ENCODE data around the gene UTP15.

UTP15 gene, protein sequence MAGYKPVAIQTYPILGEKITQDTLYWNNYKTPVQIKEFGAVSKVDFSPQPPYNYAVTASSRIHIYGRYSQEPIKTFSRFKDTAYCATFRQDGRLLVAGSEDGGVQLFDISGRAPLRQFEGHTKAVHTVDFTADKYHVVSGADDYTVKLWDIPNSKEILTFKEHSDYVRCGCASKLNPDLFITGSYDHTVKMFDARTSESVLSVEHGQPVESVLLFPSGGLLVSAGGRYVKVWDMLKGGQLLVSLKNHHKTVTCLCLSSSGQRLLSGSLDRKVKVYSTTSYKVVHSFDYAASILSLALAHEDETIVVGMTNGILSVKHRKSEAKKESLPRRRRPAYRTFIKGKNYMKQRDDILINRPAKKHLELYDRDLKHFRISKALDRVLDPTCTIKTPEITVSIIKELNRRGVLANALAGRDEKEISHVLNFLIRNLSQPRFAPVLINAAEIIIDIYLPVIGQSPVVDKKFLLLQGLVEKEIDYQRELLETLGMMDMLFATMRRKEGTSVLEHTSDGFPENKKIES

GRCh38 chr5:73565139-73565968 is at the start of gene UTP15, which contains the start of gene ANKRA2:
UTP15 (plus strand) TSS chr5:73565743; CDS start chr5:73567345, 1,602 bp downstream.
ANKRA2 (minus strand) TSS chr5:73565639; CDS start chr5:73562881, 2,758 bp downstream.
- DNase-seq (ENCODE audit: low spot score): peak; percentile 91

- DNase-seq (ENCODE audit: low spot score): peak; percentile 83
These were observed 45.8 kb upstream of the UTP15 start for GRCh38 chr5:73519531-73520283.

GRCh38 chr5:73522989-73523388 is 42.6 kb upstream of the UTP15 start:
- DNase-seq (ENCODE audit: low spot score): no peak

DNA sequence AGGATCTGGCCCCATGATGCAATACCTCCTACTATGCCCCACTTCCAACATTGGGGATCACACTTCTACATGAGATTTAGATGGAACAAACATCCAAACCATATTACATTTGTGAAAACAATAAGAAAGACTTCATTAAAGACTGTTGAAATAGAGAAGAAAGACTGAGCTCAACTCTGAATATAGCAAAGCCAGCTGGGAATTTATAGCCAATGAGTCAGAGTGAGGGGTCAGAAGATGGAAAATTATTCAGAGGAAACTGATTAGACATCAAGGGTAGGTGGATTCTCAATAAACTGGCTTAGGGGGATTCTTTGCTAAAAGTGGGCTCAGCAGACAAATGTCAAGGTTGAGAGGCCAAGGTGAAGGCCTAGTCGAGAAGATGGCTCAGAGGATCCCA is 41.7 kb upstream of the UTP15 start:
- DNase-seq (ENCODE audit: low spot score): no peak

DNA sequence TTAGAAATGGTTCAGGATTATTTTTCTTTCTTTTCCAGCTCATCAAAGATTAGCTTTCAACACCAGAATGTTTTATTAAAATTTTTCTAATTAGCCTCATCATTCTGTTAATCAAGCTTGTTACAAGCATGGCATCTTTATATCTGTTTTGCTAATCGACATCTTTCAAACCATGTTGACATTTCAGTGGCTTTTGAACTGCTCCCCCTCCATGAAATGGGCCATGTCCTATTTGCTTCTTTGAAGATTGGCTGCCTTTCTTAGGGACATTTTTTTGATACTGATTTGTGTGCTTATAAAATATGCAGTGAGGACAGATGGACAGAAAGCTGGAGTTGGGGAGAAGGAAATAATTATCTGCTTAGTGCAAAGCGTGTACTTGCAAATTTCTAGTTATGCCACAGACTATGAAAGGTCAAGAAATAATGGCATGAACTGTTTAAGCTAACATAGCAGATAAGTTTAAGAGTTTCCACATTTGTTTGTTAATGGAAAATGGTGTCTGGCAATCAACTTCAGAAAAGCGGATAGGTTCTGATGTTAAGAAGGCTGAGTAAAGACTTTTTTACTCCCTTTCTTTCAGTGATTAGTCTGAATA is 39.8 kb upstream of the UTP15 start:
- DNase-seq (ENCODE audit: low spot score): no peak

DNA sequence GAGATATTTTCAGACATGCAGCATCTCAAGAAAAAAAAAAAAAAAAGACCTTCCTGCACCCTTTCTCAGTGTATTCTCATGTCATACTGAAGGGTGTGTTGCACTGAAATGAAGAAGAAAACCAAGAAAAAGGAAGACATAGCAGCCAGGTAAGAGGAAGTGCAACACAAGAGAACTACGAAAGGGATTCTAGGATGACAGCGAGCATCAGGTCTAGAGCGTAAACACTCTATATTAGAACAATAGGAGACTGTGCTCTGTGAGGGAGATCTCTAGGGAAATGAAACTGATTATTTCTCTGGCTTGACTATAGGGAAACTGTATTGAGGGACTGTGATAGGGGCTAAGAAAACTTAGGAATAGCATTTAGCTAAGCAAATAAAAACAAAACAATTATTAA is 37.3 kb upstream of the UTP15 start:
- no peak for DNase-seq (ENCODE audit: low spot score)

GRCh38 chr5:73529081-73529480 is 36.5 kb upstream of the UTP15 start:
- no peak for DNase-seq (ENCODE audit: low spot score)

GRCh38 chr5:73531356-73531755 is 34.2 kb upstream of the UTP15 start:
- no peak for DNase-seq (ENCODE audit: low spot score)

DNA sequence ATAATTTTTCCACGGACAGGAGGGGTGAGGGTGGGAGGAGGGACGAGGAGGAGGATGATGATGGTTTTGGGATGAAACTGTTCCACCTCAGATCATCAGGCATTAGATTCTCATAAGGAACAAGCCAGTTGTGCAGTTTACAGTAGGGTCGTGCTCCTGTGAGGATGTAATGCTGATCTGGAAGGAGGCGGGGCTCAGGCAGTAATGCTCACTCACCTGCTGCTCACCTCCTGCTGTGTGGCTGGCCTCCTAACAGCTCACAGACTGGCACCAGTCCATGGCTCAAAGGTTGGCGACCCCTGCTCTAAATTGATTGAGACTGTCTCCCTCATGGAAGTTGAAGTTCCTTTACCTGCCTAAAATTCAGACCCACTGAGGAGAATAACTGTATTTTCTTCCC is 33.3 kb upstream of the UTP15 start:
- DNase-seq (ENCODE audit: low spot score): no peak

GRCh38 chr5:73534011-73534644 is 31.4 kb upstream of the UTP15 start:
- DNase-seq (ENCODE audit: low spot score): no peak

- no peak for DNase-seq (ENCODE audit: low spot score)
These were observed 30.6 kb upstream of the UTP15 start for GRCh38 chr5:73534971-73535370.

- no peak for DNase-seq (ENCODE audit: low spot score)
These were observed 25.8 kb upstream of the UTP15 start for GRCh38 chr5:73539730-73540129.

GRCh38 chr5:73540192-73540591 is 25.4 kb upstream of the UTP15 start:
- no peak for DNase-seq (ENCODE audit: low spot score)

DNA sequence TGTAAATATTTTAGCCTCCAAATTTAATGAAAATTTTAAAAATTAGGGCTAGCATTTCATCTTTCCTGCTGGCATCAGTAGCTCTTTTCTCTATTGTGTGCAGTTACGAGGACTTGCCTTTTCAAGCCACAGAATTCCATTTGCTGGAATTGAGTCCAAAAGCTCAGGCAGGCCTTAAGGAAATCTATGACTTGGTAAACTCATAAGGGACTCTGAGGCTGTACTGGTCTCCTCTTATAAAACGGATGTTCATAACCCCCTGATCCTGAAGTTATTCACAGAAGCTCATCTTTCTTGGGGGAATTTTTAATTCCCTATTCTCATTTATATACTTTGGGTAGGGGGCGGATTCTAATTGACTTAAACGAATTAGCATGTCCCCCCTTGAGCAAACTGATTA is 23.5 kb upstream of the UTP15 start:
- DNase-seq (ENCODE audit: low spot score): no peak

GRCh38 chr5:73544429-73545402 is 20.8 kb upstream of the UTP15 start:
- no peak for DNase-seq (ENCODE audit: low spot score)

DNA sequence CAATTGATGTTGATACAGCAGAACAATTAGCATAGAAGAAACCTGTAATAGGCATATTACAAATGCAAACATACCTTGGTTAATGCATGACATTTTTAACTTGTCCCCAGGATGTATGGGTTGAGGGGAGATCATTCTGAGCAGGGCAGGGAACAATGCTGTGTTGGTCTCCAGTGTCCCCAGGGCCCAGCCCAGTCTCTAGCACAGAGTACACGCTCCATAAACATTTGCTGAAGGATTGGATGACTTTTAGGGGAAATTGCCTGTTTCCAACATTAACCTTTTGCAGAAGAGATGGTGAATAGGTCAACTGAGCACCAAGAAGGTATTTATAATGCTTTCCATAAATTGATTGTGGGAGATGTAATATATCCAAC is 20.2 kb upstream of the UTP15 start:
- no peak for DNase-seq (ENCODE audit: low spot score)

DNA sequence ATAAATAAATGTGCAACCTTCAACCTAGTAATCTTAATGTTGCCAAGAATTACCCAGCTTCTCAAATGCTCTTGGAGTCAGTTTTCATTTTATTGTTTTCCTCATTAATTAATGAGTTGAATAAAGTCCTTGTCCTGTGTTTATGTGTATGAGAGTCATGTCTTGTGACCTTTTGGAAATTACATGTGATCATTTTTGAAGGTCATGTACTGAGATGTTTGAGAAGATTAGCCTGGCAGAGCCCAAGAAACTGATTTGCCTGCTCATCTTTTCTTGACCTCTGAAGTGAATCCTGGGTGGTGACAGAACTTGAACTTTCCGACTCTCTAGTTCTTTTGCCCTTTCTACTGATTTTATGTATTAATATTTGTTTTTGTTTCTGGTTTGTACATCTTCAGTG is 15.5 kb upstream of the UTP15 start:
- no peak for DNase-seq (ENCODE audit: low spot score)

DNA sequence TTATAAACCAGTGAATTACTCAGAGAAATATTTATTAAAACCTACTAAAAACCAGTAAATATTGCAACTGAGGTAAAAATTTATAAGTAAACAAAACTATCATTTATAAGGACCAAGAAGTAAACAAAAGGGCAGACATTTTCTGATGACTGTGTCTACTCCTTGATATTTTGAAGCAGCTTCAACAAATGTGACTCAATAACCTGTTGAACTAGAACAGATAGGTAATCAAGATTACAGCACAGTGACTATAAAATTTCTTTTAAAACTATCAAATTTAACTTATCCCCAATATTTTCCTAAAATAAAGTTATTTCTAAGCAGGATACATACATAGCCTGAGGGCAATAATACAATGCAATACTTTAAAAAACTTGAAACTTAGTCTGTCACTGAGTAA is 12.9 kb upstream of the UTP15 start:
- no peak for DNase-seq (ENCODE audit: low spot score)

GRCh38 chr5:73558950-73559349 is 6.6 kb upstream of the UTP15 start:
- no peak for DNase-seq (ENCODE audit: low spot score)

DNA sequence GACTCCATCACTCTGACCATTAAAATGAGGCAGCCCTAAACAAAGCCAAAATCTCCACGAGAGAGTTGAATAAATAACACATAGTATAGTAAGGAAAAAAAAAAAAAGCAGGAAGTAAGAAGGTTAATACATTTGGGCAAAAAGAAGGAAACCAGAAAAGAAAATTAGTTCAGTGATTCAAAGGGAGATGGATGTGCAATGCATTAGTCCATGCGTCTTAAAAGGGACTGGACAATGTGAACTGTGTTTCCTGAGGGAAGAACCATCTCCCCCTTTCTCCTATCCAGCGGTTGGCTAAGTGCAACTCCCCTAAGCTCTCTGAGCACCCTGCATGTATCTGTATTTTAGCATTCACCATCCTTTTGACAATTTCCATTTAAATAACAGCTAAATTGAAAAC is 1.5 kb upstream of the UTP15 start:
- no peak for DNase-seq (ENCODE audit: low spot score)

All from AG08396 (cell line).